Renal cortex interstitium (tissue), 11 donors: ENCODE results near the gene COL4A4. TPM values are rescaled to one million over a fixed set of nuclear protein-coding genes. Genes with fewer than 3 reads are reported as not detected.
"Not testable (repeated sequence)": the region's sequence is repeated elsewhere in the genome, so short reads cannot be mapped to it uniquely, and the experiment has no call there.

Source experiments
- DNase-seq, 11 donors: peaks; one replicate each; pipeline ENCODE4 v3.0.0-alpha.2; 2013; ENCODE audit warnings: low read depth in 9 of 11, low spot score in 4 of 11; ENCODE audit errors: extremely low read depth in 1 of 11
- polyA plus RNA-seq, 3 donors: library from polyadenylated mRNA; unstranded; fragments of 120-200 nt; gene quantifications; one replicate each; pipeline ENCODE4 v1.2.1, GENCODE V29; 2013; ENCODE audit not compliant: insufficient read length in 3 of 3

Gene COL4A4
- polyA plus RNA-seq, 3 donors, result 41.4 to 56.0 (median 48.3) TPM

- no peak for DNase-seq
These were observed 33.4 kb downstream of the COL4A4 start for GRCh38 chr2:227130636-227131035.

- no peak for DNase-seq
These were observed 36.8 kb downstream of the COL4A4 start for GRCh38 chr2:227127201-227127600.

- DNase-seq, result no peak
These were observed 38.5 kb downstream of the COL4A4 start for GRCh38 chr2:227125506-227125905.

DNA sequence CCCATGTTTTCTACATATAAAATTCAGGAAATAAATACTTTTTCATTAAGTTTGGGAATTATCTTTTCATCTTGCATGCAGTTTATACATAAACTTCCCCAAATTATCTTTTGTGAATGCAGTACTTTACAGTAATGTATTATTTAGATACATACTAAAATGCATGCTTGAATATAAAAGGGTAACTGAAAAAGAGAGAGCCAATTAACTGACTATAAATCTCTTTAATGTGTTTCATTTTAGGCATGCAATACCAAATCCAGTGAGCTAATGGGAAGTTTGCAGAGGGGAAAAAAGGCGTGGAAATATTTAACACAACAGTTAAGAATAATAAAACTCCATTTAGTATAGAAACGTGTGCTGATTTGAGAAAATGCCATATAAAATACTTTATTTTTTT, 39.2 kb downstream of the COL4A4 start:
- peak in 5 of 11 donors; percentile 3 to 22 (median 10) for DNase-seq

DNA sequence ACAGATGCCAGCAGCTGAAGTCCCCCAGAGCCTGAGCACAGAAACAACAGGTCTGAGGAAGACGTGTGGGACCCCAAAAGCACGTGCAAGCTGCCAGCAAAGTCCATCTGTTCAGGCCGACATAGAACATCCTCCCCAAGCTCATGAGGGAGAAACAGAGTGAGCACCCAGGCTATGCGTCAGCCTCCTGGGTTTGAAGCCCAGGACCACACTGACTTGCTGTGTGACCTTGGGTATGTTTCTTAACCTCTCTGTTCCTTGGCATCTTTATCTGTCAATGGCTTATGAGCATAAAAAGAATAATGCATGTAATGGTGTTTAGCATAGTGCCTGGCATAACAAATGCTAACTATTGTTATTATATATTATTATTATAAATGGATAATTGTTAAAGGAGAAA, 40.3 kb downstream of the COL4A4 start:
- no peak for DNase-seq

- DNase-seq, result no peak
These were observed 45.7 kb downstream of the COL4A4 start for GRCh38 chr2:227118353-227118752.

- no peak for DNase-seq
These were observed 46.2 kb downstream of the COL4A4 start for GRCh38 chr2:227117852-227118251.

GRCh38 chr2:227117027-227117426, 47.0 kb downstream of the COL4A4 start:
- no peak for DNase-seq

DNA sequence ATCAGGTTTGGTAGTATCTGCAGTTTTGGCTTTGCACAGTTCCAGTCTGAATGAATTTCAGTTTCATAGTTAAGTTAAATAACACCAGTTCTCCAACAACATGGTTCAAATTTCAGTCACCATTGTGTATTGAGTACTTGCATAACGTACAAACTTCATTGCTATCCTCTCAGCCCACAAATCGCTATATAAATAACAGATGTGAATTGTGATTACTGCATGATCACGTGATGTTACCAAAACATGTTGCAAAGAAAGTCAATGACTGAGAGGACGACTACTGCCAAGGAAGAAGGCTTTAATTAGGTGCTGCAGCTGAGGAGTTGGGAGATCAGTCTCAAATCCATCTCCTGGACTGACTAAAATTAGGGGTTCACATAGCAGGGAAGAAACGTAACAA, 48.2 kb downstream of the COL4A4 start:
- DNase-seq, result no peak

- DNase-seq, result peak in 9 of 11 donors; percentile 25 to 51 (median 42)
These were observed 56.9 kb downstream of the COL4A4 start for GRCh38 chr2:227106845-227107759.

DNA sequence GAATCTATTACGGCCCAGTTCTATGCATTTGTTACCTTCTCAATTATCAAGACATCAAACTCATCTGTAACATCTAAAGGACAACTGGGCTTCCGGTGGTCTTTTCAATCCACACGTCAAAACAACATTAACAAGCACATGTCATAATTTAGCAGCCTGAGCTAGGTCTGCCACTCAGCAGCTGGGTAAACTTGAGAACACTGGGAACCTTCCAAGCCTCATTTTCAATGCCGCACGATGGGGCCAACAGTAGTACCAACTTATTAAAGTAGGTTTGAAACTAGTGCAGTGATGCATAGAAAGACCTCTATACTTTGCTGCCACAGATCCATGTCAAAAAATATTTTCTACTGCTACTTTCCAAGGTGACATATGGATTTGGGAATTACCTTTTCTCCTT, 60.4 kb downstream of the COL4A4 start:
- no peak for DNase-seq

GRCh38 chr2:227099340-227099739, 64.7 kb downstream of the COL4A4 start:
- DNase-seq, result no peak

DNA sequence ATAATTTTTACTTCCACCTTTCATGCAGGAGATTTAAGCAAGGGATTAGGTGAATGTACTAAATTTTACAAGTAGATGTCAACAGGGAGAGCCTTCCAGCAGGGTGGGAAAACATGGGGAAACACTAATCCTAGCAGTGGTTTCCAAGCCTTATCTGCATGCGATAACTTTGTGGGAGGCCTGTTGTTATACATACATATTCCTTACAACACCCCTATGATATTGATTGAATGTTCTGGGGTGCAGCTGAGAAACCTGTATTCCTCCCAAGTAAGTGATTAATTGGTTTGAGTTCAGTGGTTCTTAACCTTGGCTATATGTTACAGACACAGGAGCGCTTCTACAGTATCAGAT, 65.9 kb downstream of the COL4A4 start:
- DNase-seq, result peak in 1 of 11 donors; percentile 13

DNA sequence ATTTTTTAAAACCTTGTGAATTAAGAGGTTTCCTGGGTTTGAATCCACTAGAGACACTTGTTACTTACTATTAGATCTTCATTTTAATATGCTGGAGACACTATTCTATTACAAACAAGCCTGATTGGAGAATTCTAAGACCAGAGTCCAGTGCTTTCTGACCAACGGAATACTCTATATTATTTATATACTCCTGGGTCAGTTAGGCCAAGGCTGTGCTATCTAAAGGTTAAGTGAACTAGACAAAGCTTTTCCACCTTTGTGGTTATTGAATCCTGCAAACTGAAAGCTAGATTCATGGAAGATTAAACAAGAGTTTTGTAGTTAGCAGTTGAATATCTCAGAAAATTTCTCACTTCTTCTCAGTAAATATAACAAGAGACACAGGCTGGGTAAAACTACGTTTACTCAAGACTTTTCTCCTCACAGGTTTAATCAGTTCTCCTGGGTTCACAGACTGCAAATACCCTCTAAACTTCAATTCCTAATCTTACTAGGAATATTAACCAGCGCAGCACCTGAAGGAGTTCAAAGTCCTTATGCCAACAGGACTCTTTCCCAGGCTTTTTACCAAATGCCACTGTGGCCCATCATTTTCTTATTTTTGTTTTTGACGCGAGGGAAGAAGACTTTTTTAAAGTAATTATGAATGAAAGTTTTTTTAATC, 66.4 kb downstream of the COL4A4 start:
- no peak for DNase-seq

GRCh38 chr2:227095346-227095745, 68.7 kb downstream of the COL4A4 start:
- no peak for DNase-seq

DNA sequence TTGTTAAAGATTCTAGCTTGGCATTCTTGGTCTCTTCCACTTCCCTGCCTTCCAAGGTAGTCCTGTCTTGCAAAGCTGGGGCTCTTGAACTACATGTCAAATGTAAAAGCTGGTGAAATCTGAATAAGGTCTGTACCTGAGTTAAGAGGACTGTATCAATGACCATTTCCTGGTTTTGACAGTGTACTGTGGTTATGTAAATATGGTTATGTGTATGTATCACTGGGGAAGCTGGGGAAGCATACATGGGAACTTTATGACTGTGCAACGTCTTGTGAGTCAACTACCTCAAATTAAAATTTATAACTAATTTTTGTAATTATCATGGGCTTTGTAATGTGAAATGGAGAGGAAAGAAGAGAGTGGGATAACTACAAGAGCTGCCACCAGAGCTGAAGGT, 81.7 kb downstream of the COL4A4 start:
- no peak for DNase-seq

GRCh38 chr2:227079726-227080125, 84.3 kb downstream of the COL4A4 start:
- no peak for DNase-seq

DNA sequence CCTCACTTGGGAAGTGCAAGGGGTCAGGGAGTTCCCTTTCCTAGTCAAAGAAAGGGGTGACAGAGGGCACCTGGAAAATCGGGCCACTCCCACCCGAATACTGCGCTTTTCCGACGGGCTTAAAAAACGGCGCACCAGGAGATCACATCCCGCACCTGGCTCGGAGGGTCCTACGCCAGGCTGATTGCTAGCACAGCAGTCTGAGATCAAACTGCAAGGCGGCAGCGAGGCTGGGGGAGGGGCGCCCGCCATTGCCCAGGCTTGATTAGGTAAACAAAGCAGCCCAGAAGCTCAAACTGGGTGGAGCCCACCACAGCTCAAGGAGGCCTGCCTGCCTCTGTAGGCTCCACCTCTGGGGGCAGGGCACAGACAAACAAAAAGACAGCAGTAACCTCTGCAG, 98.9 kb downstream of the COL4A4 start:
- DNase-seq, result not testable (repeated sequence)

DNA sequence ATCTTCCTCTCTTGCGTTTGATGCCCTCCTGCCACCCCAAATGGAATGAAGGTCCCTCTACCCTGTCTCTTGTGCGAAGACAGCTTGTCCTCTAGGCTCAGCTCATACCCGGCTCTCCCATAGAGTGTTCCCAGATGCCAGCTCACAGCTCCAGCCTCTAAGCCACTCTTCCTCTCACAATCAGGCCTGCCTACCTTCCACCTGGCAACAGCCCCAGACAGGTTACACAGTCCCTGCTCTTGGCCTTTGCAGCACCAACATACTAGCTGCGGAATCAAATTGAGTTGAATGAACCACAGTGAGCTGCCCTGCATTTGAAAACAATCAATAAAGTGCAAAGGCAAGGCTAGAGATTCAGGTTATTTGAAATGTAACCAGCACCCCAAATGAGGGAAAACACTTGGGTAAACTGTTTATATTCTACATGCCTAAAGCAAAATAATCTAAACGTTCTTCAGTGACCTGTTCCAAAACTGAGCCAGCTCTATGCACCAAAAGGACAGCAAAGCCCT, 105.1 kb downstream of the COL4A4 start:
- no peak for DNase-seq

- no peak for DNase-seq
These were observed 106.1 kb downstream of the COL4A4 start for GRCh38 chr2:227057743-227058447.
